Measurements from ENCODE around the gene ATPAF1. TPM values are rescaled to one million over a fixed set of nuclear protein-coding genes. Genes with fewer than 3 reads are reported as not detected.
A peak's percentile ranks its signal among the peaks of the same experiment; 100 is the strongest.

The ATPAF1 gene
- total RNA-seq, 1 donor from 2014 or later = 19.3 TPM

GRCh38 chr1:46675549-46676314 is 7.6 kb upstream of the ATPAF1 start:
- peak overlapping the region; percentile 58 for H3K27ac Mint-ChIP-seq (ENCODE audit: unreplicated experiment)
- no peak overlapping the region for H3K9ac ChIP-seq (ENCODE audit: low read length)
- H3K27me3 Mint-ChIP-seq (ENCODE audit: low read depth, unreplicated experiment) = no peaks in the 10 kb centered on the region
- TF ChIP-seq, protein P1, sequence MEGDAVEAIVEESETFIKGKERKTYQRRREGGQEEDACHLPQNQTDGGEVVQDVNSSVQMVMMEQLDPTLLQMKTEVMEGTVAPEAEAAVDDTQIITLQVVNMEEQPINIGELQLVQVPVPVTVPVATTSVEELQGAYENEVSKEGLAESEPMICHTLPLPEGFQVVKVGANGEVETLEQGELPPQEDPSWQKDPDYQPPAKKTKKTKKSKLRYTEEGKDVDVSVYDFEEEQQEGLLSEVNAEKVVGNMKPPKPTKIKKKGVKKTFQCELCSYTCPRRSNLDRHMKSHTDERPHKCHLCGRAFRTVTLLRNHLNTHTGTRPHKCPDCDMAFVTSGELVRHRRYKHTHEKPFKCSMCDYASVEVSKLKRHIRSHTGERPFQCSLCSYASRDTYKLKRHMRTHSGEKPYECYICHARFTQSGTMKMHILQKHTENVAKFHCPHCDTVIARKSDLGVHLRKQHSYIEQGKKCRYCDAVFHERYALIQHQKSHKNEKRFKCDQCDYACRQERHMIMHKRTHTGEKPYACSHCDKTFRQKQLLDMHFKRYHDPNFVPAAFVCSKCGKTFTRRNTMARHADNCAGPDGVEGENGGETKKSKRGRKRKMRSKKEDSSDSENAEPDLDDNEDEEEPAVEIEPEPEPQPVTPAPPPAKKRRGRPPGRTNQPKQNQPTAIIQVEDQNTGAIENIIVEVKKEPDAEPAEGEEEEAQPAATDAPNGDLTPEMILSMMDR (IDR thresholded peaks at IDR 0.05; ENCODE audit: insufficient read depth, low read depth, low read length) = no peak
- TF ChIP-seq EZH2 (IDR thresholded peaks at IDR 0.05; ENCODE audit: insufficient read depth, low read length) = no peak
- no peak for DNase-seq (ENCODE audit: low read depth)
- no peaks in the 10 kb centered on the region for H3K9me3 ChIP-seq (ENCODE audit: insufficient read depth, low read depth, low read length)
- H3K27ac ChIP-seq (ENCODE audit: low read depth, low read length) = no peak overlapping the region
- FAIRE-seq = no peak
- peaks cover 22% of the 10 kb centered on the region for H3K4me1 Mint-ChIP-seq (ENCODE audit: low read depth, unreplicated experiment)
- H3K4me2 ChIP-seq (ENCODE audit: low read length) = no peak overlapping the region
- no peaks in the 10 kb centered on the region for H3K9me3 Mint-ChIP-seq (ENCODE audit: unreplicated experiment)
- H3K36me3 ChIP-seq (ENCODE audit: insufficient read depth, low read length) = peaks cover 6% of the 10 kb centered on the region
- no peaks in the 10 kb centered on the region for H3K27me3 ChIP-seq (ENCODE audit: insufficient read depth, low read length)
- no peak overlapping the region for H2AFZ ChIP-seq (ENCODE audit: low read depth, low read length)
- H4K20me1 ChIP-seq (ENCODE audit: insufficient read depth, low read length) = no peaks in the 10 kb centered on the region
- peaks cover 18% of the 10 kb centered on the region for H3K36me3 Mint-ChIP-seq (ENCODE audit: low read depth, unreplicated experiment)
- peaks cover 3% of the 10 kb centered on the region for H3K4me1 ChIP-seq (ENCODE audit: insufficient read depth, low read length)
- H3K79me2 ChIP-seq (ENCODE audit: insufficient read depth, low read length) = no peaks in the 10 kb centered on the region
- no peak overlapping the region for H3K4me3 Mint-ChIP-seq (ENCODE audit: unreplicated experiment)
- no peak overlapping the region for H3K4me3 ChIP-seq (ENCODE audit: insufficient read depth, low read depth, low read length)

- H3K4me2 ChIP-seq (ENCODE audit: low read length) = no peak overlapping the region
- H3K36me3 Mint-ChIP-seq (ENCODE audit: low read depth, unreplicated experiment) = peaks cover 7% of the 10 kb centered on the region
Measured at GRCh38 chr1:46673749-46674182, 5.6 kb upstream of the ATPAF1 start.

More at GRCh38 chr1:46673749-46674182, 5.6 kb upstream of the ATPAF1 start:
- no peaks in the 10 kb centered on the region for H3K79me2 ChIP-seq (ENCODE audit: insufficient read depth, low read length)
- Mint-ChIP-seq H3K27me3 (ENCODE audit: low read depth, unreplicated experiment) (no peaks in the 10 kb centered on the region), H3K4me3 (ENCODE audit: unreplicated experiment) (no peak overlapping the region), H3K4me1 (ENCODE audit: low read depth, unreplicated experiment) (peaks cover 22% of the 10 kb centered on the region), H3K27ac (ENCODE audit: unreplicated experiment) (no peak overlapping the region), H3K9me3 (ENCODE audit: unreplicated experiment) (no peaks in the 10 kb centered on the region)
- peaks cover 3% of the 10 kb centered on the region for H3K4me1 ChIP-seq (ENCODE audit: insufficient read depth, low read length)
- H2AFZ ChIP-seq (ENCODE audit: low read depth, low read length) = no peak overlapping the region
- H3K27ac ChIP-seq (ENCODE audit: low read depth, low read length) = no peak overlapping the region
- FAIRE-seq (no peak), DNase-seq (ENCODE audit: low read depth) (peak; percentile 21)
- no peaks in the 10 kb centered on the region for H3K9me3 ChIP-seq (ENCODE audit: insufficient read depth, low read depth, low read length)
- TF ChIP-seq EZH2 (IDR thresholded peaks at IDR 0.05; ENCODE audit: insufficient read depth, low read length) = no peak
- TF ChIP-seq, protein P1 (IDR thresholded peaks at IDR 0.05; ENCODE audit: insufficient read depth, low read depth, low read length) = no peak
- no peak overlapping the region for H3K9ac ChIP-seq (ENCODE audit: low read length)
- H3K27me3 ChIP-seq (ENCODE audit: insufficient read depth, low read length) = no peaks in the 10 kb centered on the region
- peaks cover 6% of the 10 kb centered on the region for H3K36me3 ChIP-seq (ENCODE audit: insufficient read depth, low read length)
- H4K20me1 ChIP-seq (ENCODE audit: insufficient read depth, low read length) = no peaks in the 10 kb centered on the region
- no peak overlapping the region for H3K4me3 ChIP-seq (ENCODE audit: insufficient read depth, low read depth, low read length)
